Measurements from ENCODE around the gene CHAT. TPM values are rescaled to one million over a fixed set of nuclear protein-coding genes. Genes with fewer than 3 reads are reported as not detected.

Gene CHAT
- total RNA-seq (not detected), total RNA-seq (0 to 0.06 (median 0) reads per million in 29 experiments)
- not detected for total RNA-seq (2013)

- Mint-ChIP-seq H3K27me3 (peaks cover 54 to 78% of the 10 kb centered on the region in 2 donors), H3K4me1 (peaks cover 5 to 17% (median 8%) of the 10 kb centered on the region in 3 donors), H3K4me3 (peak within 1 kb of the TSS in 1 of 3 donors; percentile 8), H3K27ac (peak within 1 kb of the TSS in 1 of 2 donors; percentile 5), H3K36me3 (no peaks in the 10 kb centered on the region), H3K9me3 (peaks cover 0 to 6% (median 0%) of the 10 kb centered on the region in 3 donors)
- Histone ChIP-seq H3K36me3 (ENCODE audit: control insufficient read depth in 2 of 2, extremely low read depth in 1 of 2, insufficient read depth in 1 of 2, low read length in 1 of 2) (no peaks in the 10 kb centered on the region), H3K27ac (ENCODE audit: low read length) (no peak within 1 kb of the TSS), H3K9me3 (no peaks in the 10 kb centered on the region), H3K4me1 (ENCODE audit: control insufficient read depth in 1 of 2, extremely low read depth in 1 of 2, insufficient read depth in 2 of 2, low read length in 2 of 2) (peaks cover 0 to 5% of the 10 kb centered on the region in 2 experiments), H3K4me3 (ENCODE audit: control insufficient read depth in 1 of 2, extremely low read depth in 1 of 2, low read length in 1 of 2) (no peak within 1 kb of the TSS), H3K27me3 (replicated peaks in 1 of 2; ENCODE audit: control insufficient read depth in 2 of 2, extremely low read depth in 1 of 2, insufficient read depth in 2 of 2, low read length in 1 of 2) (peaks cover 3 to 82% of the 10 kb centered on the region in 2 experiments)
- 6% methylated on average over 8 of the region's 10 CpGs for WGBS (ENCODE audit: insufficient coverage)
- DNase-seq = peak in 1 of 35 experiments; percentile 10
- no peak for ATAC-seq (replicated peaks in 1 of 4)
- POLR2A ChIA-PET = no interaction called here
- CTCF ChIA-PET = no interaction called here
These were observed at the start of gene CHAT for GRCh38 chr10:49613882-49614241. Gene CHAT, plus strand, starts transcription at chr10:49614037. Its CDS starts 153 bp downstream, at chr10:49614190.

GRCh38 chr10:49564461-49565009 lies 49.3 kb upstream of the CHAT start:
- Histone ChIP-seq H3K27ac (ENCODE audit: low read length) (no peak overlapping the region), H3K36me3 (ENCODE audit: control insufficient read depth in 2 of 2, extremely low read depth in 1 of 2, insufficient read depth in 1 of 2, low read length in 1 of 2) (no peaks in the 10 kb centered on the region), H3K4me3 (ENCODE audit: control insufficient read depth in 1 of 2, extremely low read depth in 1 of 2, low read length in 1 of 2) (no peak overlapping the region), H3K4me1 (ENCODE audit: control insufficient read depth in 1 of 2, extremely low read depth in 1 of 2, insufficient read depth in 2 of 2, low read length in 2 of 2) (no peaks in the 10 kb centered on the region), H3K9me3 (no peaks in the 10 kb centered on the region), H3K27me3 (replicated peaks in 1 of 2; ENCODE audit: control insufficient read depth in 2 of 2, extremely low read depth in 1 of 2, insufficient read depth in 2 of 2, low read length in 1 of 2) (peaks cover 0 to 5% of the 10 kb centered on the region in 2 experiments)
- ChIA-PET POLR2A (no interaction called here), CTCF (no interaction called here)
- Mint-ChIP-seq H3K27me3 (peaks cover 31 to 34% of the 10 kb centered on the region in 2 donors), H3K4me3 (no peak overlapping the region), H3K27ac (no peak overlapping the region), H3K4me1 (peaks cover 0 to 3% (median 0%) of the 10 kb centered on the region in 3 donors), H3K9me3 (no peaks in the 10 kb centered on the region), H3K36me3 (no peaks in the 10 kb centered on the region)
- ATAC-seq (replicated peaks in 1 of 4) (no peak), DNase-seq (no peak)
- 85% methylated on average over 3 of the region's 4 CpGs for WGBS (ENCODE audit: insufficient coverage)

- no peak overlapping the region for H3K27ac ChIP-seq (ENCODE audit: low read length)
- Mint-ChIP-seq H3K9me3 (no peaks in the 10 kb centered on the region), H3K4me1 (peaks cover 0 to 3% (median 0%) of the 10 kb centered on the region in 3 donors), H3K27me3 (peaks cover 16 to 29% of the 10 kb centered on the region in 2 donors), H3K36me3 (no peaks in the 10 kb centered on the region), H3K27ac (no peak overlapping the region), H3K4me3 (no peak overlapping the region)
- WGBS (ENCODE audit: insufficient coverage) = no CpG with 5 or more reads among the region's 1 CpG
- POLR2A ChIA-PET = no interaction called here
- DNase-seq (no peak), ATAC-seq (replicated peaks in 1 of 4) (no peak)
- H3K27me3 ChIP-seq (replicated peaks in 1 of 2; ENCODE audit: control insufficient read depth in 2 of 2, extremely low read depth in 1 of 2, insufficient read depth in 2 of 2, low read length in 1 of 2) = peaks cover 0 to 10% of the 10 kb centered on the region in 2 experiments
- H3K36me3 ChIP-seq (ENCODE audit: control insufficient read depth in 2 of 2, extremely low read depth in 1 of 2, insufficient read depth in 1 of 2, low read length in 1 of 2) = no peaks in the 10 kb centered on the region
- no peaks in the 10 kb centered on the region for H3K9me3 ChIP-seq
- CTCF ChIA-PET = no interaction called here
- H3K4me1 ChIP-seq (ENCODE audit: control insufficient read depth in 1 of 2, extremely low read depth in 1 of 2, insufficient read depth in 2 of 2, low read length in 2 of 2) = no peaks in the 10 kb centered on the region
- no peak overlapping the region for H3K4me3 ChIP-seq (ENCODE audit: control insufficient read depth in 1 of 2, extremely low read depth in 1 of 2, low read length in 1 of 2)
These were observed 46.0 kb upstream of the CHAT start for GRCh38 chr10:49567810-49568209.

- Mint-ChIP-seq H3K27ac (no peak overlapping the region), H3K4me1 (peaks cover 0 to 3% (median 0%) of the 10 kb centered on the region in 3 donors), H3K4me3 (no peak overlapping the region), H3K36me3 (no peaks in the 10 kb centered on the region), H3K9me3 (no peaks in the 10 kb centered on the region), H3K27me3 (peaks cover 12 to 26% of the 10 kb centered on the region in 2 donors)
- DNase-seq = no peak
- H3K27me3 ChIP-seq (replicated peaks in 1 of 2; ENCODE audit: control insufficient read depth in 2 of 2, extremely low read depth in 1 of 2, insufficient read depth in 2 of 2, low read length in 1 of 2) = peaks cover 0 to 9% of the 10 kb centered on the region in 2 experiments
- no peak overlapping the region for H3K4me3 ChIP-seq (ENCODE audit: control insufficient read depth in 1 of 2, extremely low read depth in 1 of 2, low read length in 1 of 2)
- WGBS (ENCODE audit: insufficient coverage) = no CpG with 5 or more reads among the region's 2 CpGs
- H3K36me3 ChIP-seq (ENCODE audit: control insufficient read depth in 2 of 2, extremely low read depth in 1 of 2, insufficient read depth in 1 of 2, low read length in 1 of 2) = no peaks in the 10 kb centered on the region
- no peaks in the 10 kb centered on the region for H3K9me3 ChIP-seq
- H3K27ac ChIP-seq (ENCODE audit: low read length) = no peak overlapping the region
- H3K4me1 ChIP-seq (ENCODE audit: control insufficient read depth in 1 of 2, extremely low read depth in 1 of 2, insufficient read depth in 2 of 2, low read length in 2 of 2) = no peaks in the 10 kb centered on the region
- ChIA-PET CTCF (no interaction called here), POLR2A (no interaction called here)
- ATAC-seq (replicated peaks in 1 of 4) = no peak
These were observed 45.6 kb upstream of the CHAT start for GRCh38 chr10:49568235-49568634.

- no peaks in the 10 kb centered on the region for H3K9me3 ChIP-seq
- H3K9me3 Mint-ChIP-seq = no peaks in the 10 kb centered on the region
- H3K4me1 Mint-ChIP-seq = peaks cover 0 to 3% (median 0%) of the 10 kb centered on the region in 3 donors
- no peaks in the 10 kb centered on the region for H3K4me1 ChIP-seq (ENCODE audit: control insufficient read depth in 1 of 2, extremely low read depth in 1 of 2, insufficient read depth in 2 of 2, low read length in 2 of 2)
- no peak for DNase-seq
- H3K4me3 ChIP-seq (ENCODE audit: control insufficient read depth in 1 of 2, extremely low read depth in 1 of 2, low read length in 1 of 2) = no peak overlapping the region
- H3K36me3 ChIP-seq (ENCODE audit: control insufficient read depth in 2 of 2, extremely low read depth in 1 of 2, insufficient read depth in 1 of 2, low read length in 1 of 2) = no peaks in the 10 kb centered on the region
- WGBS (ENCODE audit: insufficient coverage) = no CpG with 5 or more reads among the region's 3 CpGs
- H3K27me3 ChIP-seq (replicated peaks in 1 of 2; ENCODE audit: control insufficient read depth in 2 of 2, extremely low read depth in 1 of 2, insufficient read depth in 2 of 2, low read length in 1 of 2) = peaks cover 0 to 9% of the 10 kb centered on the region in 2 experiments
- H3K27ac Mint-ChIP-seq = no peak overlapping the region
- peaks cover 9 to 18% of the 10 kb centered on the region in 2 donors for H3K27me3 Mint-ChIP-seq
- H3K27ac ChIP-seq (ENCODE audit: low read length) = no peak overlapping the region
- ChIA-PET CTCF (no interaction called here), POLR2A (no interaction called here)
- no peak overlapping the region for H3K4me3 Mint-ChIP-seq
- no peak for ATAC-seq (replicated peaks in 1 of 4)
- no peaks in the 10 kb centered on the region for H3K36me3 Mint-ChIP-seq
These were observed 44.7 kb upstream of the CHAT start for GRCh38 chr10:49569031-49569631.

GRCh38 chr10:49571388-49571787 lies 42.4 kb upstream of the CHAT start:
- Histone ChIP-seq H3K4me1 (ENCODE audit: control insufficient read depth in 1 of 2, extremely low read depth in 1 of 2, insufficient read depth in 2 of 2, low read length in 2 of 2) (no peaks in the 10 kb centered on the region), H3K27me3 (replicated peaks in 1 of 2; ENCODE audit: control insufficient read depth in 2 of 2, extremely low read depth in 1 of 2, insufficient read depth in 2 of 2, low read length in 1 of 2) (peaks cover 0 to 9% of the 10 kb centered on the region in 2 experiments), H3K36me3 (ENCODE audit: control insufficient read depth in 2 of 2, extremely low read depth in 1 of 2, insufficient read depth in 1 of 2, low read length in 1 of 2) (no peaks in the 10 kb centered on the region), H3K9me3 (no peaks in the 10 kb centered on the region), H3K27ac (ENCODE audit: low read length) (no peak overlapping the region), H3K4me3 (ENCODE audit: control insufficient read depth in 1 of 2, extremely low read depth in 1 of 2, low read length in 1 of 2) (no peak overlapping the region)
- no peaks in the 10 kb centered on the region for H3K9me3 Mint-ChIP-seq
- whole genome bisulfite sequencing (ENCODE audit: insufficient coverage) = 40% methylated on average over 1 of the region's 2 CpGs
- ChIA-PET CTCF (interaction anchor here in 1 of 2 donors (0.6 kb wide), 1 partner anchor 18 kb away, joined by 3 read pairs; no protein-coding TSS in a partner anchor), POLR2A (no interaction called here)
- no peak for DNase-seq
- peaks cover 0 to 3% (median 0%) of the 10 kb centered on the region in 3 donors for H3K4me1 Mint-ChIP-seq
- H3K27ac Mint-ChIP-seq = no peak overlapping the region
- H3K36me3 Mint-ChIP-seq = no peaks in the 10 kb centered on the region
- ATAC-seq (replicated peaks in 1 of 4) = no peak
- no peak overlapping the region for H3K4me3 Mint-ChIP-seq
- H3K27me3 Mint-ChIP-seq = peaks cover 6 to 17% of the 10 kb centered on the region in 2 donors

All from T-cell (primary cell).